ENCODE data around the gene ABCD4. TPM values are rescaled to one million over a fixed set of nuclear protein-coding genes. Genes with fewer than 3 reads are reported as not detected.
A peak's percentile ranks its signal among the peaks of the same experiment; 100 is the strongest.
"Not testable (repeated sequence)": the region's sequence is repeated elsewhere in the genome, so short reads cannot be mapped to it uniquely, and the experiment has no call there.

Gene ABCD4
- polyA plus RNA-seq, 1 experiment = 13.3 TPM

- TF ChIP-seq, protein P1, sequence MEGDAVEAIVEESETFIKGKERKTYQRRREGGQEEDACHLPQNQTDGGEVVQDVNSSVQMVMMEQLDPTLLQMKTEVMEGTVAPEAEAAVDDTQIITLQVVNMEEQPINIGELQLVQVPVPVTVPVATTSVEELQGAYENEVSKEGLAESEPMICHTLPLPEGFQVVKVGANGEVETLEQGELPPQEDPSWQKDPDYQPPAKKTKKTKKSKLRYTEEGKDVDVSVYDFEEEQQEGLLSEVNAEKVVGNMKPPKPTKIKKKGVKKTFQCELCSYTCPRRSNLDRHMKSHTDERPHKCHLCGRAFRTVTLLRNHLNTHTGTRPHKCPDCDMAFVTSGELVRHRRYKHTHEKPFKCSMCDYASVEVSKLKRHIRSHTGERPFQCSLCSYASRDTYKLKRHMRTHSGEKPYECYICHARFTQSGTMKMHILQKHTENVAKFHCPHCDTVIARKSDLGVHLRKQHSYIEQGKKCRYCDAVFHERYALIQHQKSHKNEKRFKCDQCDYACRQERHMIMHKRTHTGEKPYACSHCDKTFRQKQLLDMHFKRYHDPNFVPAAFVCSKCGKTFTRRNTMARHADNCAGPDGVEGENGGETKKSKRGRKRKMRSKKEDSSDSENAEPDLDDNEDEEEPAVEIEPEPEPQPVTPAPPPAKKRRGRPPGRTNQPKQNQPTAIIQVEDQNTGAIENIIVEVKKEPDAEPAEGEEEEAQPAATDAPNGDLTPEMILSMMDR (IDR thresholded peaks at IDR 0.05; ENCODE audit: low read depth, low read length) = no peak
- peaks cover 9% of the 10 kb centered on the region for H3K27me3 ChIP-seq (ENCODE audit: control insufficient read depth, insufficient read depth, low read length)
- H3K9me3 ChIP-seq (ENCODE audit: control insufficient read depth, insufficient read depth, low read length) = no peaks in the 10 kb centered on the region
- ChIA-PET POLR2A (no interaction called here), CTCF (interaction anchor here (1.3 to 1.5 kb wide), 2 partner anchors 8 to 31 kb away, joined by 4 to 7 read pairs; partner anchors contain the start of gene ABCD4)
- peak; percentile 62 for DNase-seq (ENCODE audit: low read depth, low spot score)
- no peak overlapping the region for H3K27ac ChIP-seq (ENCODE audit: low read depth, low read length)
- H3K4me3 ChIP-seq (ENCODE audit: low read depth, low read length) = no peak overlapping the region
Measured at GRCh38 chr14:74333909-74334308, 31.2 kb upstream of the ABCD4 start.

DNA sequence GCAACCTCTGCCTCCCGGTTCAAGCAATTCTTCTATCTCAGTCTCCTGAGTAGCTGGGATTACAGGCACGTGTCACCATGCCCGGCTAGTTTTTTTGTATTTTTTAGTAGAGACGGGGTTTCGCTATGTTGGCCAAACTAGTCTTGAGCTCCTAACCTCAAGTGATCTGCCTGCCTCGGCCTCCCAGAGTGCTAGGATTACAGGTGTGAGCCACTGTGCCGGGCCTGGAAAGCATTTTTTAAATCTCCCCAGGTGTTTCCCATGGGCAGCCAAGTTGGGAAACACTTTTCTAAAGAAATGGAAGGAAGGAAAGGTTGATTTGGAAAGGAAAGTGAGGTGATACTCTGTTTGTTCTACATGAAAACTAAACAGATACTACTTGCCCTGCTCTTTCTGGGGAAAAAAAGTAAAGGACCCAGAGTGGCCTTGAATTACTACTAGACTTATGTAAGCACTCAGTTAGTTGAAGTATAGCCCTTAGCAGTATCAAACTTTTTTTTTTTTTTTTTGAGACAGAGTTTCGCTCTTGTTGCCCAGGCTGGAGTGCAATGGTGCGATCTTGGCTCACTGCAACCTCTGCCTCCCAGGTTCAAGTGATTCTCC is 27.3 kb upstream of the ABCD4 start:
- CTCF ChIA-PET; H3K27ac ChIP-seq (ENCODE audit: low read depth, low read length); H3K4me3 ChIP-seq (ENCODE audit: low read depth, low read length); H3K9me3 ChIP-seq (ENCODE audit: control insufficient read depth, insufficient read depth, low read length); DNase-seq (ENCODE audit: low read depth, low spot score): not testable (repeated sequence)
- POLR2A ChIA-PET = interaction anchor here (0.7 kb wide), 1 partner anchor 1194 kb away, joined by 5 read pairs; the partner anchor contains the start of gene PSEN1
- H3K27me3 ChIP-seq (ENCODE audit: control insufficient read depth, insufficient read depth, low read length) = peaks cover 18% of the 10 kb centered on the region

GRCh38 chr14:74326369-74327152 is 23.8 kb upstream of the ABCD4 start:
- no peak overlapping the region for H3K4me3 ChIP-seq (ENCODE audit: low read depth, low read length)
- H3K27ac ChIP-seq (ENCODE audit: low read depth, low read length) = no peak overlapping the region
- H3K9me3 ChIP-seq (ENCODE audit: control insufficient read depth, insufficient read depth, low read length) = no peaks in the 10 kb centered on the region
- ChIA-PET CTCF (interaction anchor here (1.3 to 1.6 kb wide), 3 partner anchors 18 to 153 kb away, joined by 4 to 5 read pairs (median 4); partner anchors contain the start of gene ABCD4), POLR2A (no interaction called here)
- no peak for DNase-seq (ENCODE audit: low read depth, low spot score)
- TF ChIP-seq, protein P1 (IDR thresholded peaks at IDR 0.05; ENCODE audit: low read depth, low read length) = no peak
- peaks cover 15% of the 10 kb centered on the region for H3K27me3 ChIP-seq (ENCODE audit: control insufficient read depth, insufficient read depth, low read length)

- TF ChIP-seq, protein P1 (IDR thresholded peaks at IDR 0.05; ENCODE audit: low read depth, low read length) = no peak
- no peak for DNase-seq (ENCODE audit: low read depth, low spot score)
- ChIA-PET CTCF (interaction anchor here (0.6 to 1.6 kb wide), 12 partner anchors 9 to 154 kb away, joined by 3 to 8 read pairs (median 4); partner anchors contain the start of gene ABCD4), POLR2A (no interaction called here)
- Histone ChIP-seq H3K27me3 (ENCODE audit: control insufficient read depth, insufficient read depth, low read length) (peaks cover 15% of the 10 kb centered on the region), H3K27ac (ENCODE audit: low read depth, low read length) (no peak overlapping the region), H3K4me3 (ENCODE audit: low read depth, low read length) (no peak overlapping the region), H3K9me3 (ENCODE audit: control insufficient read depth, insufficient read depth, low read length) (no peaks in the 10 kb centered on the region)
Measured at GRCh38 chr14:74325446-74325845, 22.7 kb upstream of the ABCD4 start.

GRCh38 chr14:74324931-74325361 is 22.2 kb upstream of the ABCD4 start:
- no peaks in the 10 kb centered on the region for H3K9me3 ChIP-seq (ENCODE audit: control insufficient read depth, insufficient read depth, low read length)
- peaks cover 15% of the 10 kb centered on the region for H3K27me3 ChIP-seq (ENCODE audit: control insufficient read depth, insufficient read depth, low read length)
- no peak overlapping the region for H3K27ac ChIP-seq (ENCODE audit: low read depth, low read length)
- TF ChIP-seq, protein P1 (IDR thresholded peaks at IDR 0.05; ENCODE audit: low read depth, low read length) = peak; percentile 83
- CTCF ChIA-PET = interaction anchor here (0.6 to 1.6 kb wide), 13 partner anchors 9 to 386 kb away, joined by 3 to 8 read pairs (median 4); partner anchors contain the start of gene ABCD4
- no peak overlapping the region for H3K4me3 ChIP-seq (ENCODE audit: low read depth, low read length)
- POLR2A ChIA-PET = no interaction called here
- DNase-seq (ENCODE audit: low read depth, low spot score) = no peak
